Renal cortical epithelial cell (primary cell): Measurements from ENCODE around the gene SBNO2. TPM values are rescaled to one million over a fixed set of nuclear protein-coding genes. Genes with fewer than 3 reads are reported as not detected.
A peak's percentile ranks its signal among the peaks of the same experiment; 100 is the strongest.

Experiments used
- DNase-seq: peaks from one replicate; pipeline ENCODE4 v3.0.0-alpha.2; 2011; ENCODE audit warnings: low read depth
- total RNA-seq: library from RNA; depleted of rRNA; stranded (reverse); fragments of >200 nt; gene quantifications from 2 replicates; pipeline ENCODE4 v1.2.3, GENCODE V29; 2014

The SBNO2 gene
- total RNA-seq, 1 donor from 2014 or later, result 113 TPM

DNA sequence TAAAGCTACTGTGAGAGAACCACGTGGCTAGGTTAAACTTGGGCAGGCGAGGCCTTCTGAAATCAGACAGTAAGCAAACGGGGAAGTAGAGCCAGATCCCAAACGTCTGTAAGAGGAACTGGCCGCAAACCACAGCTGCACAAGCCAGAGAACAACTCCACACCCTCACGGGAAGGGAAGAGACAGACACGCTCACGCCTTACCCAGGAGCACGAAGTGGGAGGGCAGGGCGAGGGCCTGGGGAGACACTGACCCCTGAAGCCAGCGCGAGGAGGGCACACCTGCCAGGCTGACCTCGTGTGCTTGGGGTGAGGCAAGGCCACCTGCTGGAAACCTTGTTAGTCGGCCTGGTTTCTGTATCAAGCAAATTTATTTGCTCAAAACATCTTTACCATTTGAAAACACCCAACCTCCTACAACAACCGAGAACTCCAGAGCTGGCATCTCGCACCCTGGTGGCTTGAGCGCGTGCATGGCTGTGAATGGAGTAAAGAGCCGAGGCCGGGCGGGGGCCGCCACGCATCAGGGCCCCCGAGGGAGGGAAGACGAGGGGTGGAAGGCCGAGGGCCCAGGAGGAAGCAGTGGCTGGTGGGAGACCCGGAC, 86.2 kb downstream of the SBNO2 start:
- no peak for DNase-seq

DNA sequence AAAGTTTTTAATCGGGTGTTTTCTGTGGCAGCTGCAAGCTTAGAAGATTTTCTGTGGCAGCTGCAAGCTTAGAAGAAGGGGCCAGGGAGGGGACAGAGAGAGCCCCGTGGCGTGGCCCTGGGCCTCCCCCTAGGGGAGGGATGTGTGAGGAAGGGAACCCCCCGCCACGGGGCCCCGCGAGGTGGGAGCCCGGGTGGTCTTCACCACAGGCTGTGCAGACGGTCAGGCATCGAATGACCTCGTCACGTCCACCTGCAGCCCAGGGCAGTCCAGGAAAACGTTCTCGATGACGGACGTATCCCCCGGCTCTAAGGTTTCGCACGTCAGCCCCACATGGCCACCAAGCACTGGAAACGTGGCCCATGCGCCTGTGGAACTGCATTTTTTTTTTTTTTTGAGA, 87.5 kb downstream of the SBNO2 start:
- DNase-seq, result no peak

DNA sequence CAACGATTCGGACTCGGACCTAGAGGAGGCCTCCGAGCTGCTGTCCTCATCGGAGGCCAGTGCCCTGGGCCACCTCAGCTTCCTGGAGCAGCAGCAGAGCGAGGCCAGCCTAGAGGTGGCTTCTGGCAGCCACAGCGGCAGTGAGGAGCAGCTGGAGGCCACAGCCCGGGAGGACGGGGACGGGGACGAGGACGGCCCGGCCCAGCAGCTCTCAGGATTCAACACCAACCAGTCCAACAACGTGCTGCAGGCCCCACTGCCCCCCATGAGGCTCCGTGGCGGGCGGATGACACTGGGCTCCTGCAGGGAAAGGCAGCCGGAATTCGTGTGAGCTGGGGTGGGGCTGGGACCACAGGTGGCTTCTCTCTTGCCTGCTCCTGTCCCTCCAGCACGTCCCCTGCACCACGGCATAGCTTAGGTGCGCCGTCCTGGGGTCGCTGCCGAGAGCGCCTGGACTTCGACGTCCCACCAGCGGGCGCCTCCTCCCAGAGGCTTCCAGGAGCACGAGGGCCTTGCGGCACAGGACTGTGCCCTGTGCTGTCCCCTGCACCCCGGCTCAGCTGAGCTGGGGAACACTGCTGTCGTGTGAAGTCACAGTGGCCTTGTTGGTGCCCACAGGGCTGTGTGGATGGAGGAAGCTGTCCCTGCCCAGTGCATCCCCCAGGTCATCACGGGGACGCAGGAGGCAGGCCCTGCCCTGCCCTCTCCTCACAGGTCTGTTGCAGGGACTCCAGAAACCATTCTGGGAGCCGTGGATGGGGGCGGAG, 88.2 kb downstream of the SBNO2 start:
- no peak for DNase-seq

DNA sequence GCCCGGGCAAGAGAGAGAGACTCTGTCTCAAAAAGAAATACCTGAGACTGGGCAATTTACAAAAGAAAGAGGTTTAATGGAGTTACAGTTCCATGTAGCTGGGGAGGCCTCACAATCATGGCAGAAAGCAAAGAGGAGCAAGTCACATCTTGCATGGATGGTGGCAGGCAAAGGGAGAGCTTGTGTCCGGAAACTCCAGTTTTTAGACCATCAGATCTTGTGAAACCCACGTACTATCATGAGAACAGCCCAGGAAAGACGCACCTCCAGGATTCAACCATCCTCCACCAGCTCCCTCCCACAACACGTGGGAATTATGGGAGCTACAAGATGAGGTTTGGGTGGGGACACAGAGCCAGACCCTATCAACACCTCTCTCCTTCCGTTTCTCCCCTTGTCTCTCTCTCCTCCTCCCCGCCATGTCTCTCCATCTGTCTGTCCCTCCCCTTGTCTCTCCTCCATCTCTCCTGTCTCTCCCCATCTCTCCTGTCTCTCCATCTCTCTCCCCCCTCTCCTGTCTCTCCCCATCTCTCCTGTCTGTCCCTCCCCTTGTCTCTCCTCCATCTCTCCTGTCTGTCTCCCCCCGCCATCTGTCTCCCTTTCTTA, 88.9 kb downstream of the SBNO2 start:
- DNase-seq, result no peak

DNA sequence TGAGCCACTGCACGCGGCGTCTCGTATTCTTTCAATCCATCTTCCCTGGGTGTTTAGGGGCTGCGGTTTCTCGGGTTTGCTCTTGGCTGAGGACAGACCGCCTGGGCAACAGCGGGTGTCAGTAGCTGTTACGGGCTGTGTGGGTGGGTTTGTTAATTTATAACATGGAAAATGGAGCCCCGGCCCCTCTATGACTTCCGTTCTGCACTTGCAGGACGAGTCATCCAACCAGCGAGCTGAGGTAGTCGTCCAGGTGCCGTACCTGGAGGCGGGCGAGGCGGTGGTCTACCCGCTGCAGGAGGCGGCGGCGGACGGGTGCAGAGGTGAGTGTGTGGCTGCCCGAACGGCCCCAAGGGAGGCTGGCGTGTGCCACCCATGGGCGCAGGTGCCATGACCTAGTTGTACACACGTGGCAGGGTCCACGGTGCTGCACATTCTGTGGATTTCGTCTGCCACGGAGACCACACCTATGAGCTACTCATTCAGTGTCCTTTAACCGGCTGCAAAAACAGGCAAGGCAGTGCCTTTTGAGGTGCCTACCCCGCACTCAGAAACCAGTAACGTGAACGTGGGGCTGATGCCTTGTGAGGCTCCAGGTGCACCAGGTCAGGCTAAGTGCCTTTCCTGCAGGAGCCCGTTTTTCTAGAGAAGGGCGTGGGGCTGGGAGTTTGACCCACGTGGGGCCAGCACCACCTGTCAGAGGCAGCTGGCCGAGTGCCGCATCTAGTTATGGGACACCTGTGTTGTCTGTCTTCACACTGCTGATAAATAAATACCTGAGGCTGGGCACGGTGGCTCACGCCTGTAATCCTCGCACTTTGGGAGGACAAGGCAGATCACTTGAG, 89.8 kb downstream of the SBNO2 start:
- peak; percentile 65 for DNase-seq

DNA sequence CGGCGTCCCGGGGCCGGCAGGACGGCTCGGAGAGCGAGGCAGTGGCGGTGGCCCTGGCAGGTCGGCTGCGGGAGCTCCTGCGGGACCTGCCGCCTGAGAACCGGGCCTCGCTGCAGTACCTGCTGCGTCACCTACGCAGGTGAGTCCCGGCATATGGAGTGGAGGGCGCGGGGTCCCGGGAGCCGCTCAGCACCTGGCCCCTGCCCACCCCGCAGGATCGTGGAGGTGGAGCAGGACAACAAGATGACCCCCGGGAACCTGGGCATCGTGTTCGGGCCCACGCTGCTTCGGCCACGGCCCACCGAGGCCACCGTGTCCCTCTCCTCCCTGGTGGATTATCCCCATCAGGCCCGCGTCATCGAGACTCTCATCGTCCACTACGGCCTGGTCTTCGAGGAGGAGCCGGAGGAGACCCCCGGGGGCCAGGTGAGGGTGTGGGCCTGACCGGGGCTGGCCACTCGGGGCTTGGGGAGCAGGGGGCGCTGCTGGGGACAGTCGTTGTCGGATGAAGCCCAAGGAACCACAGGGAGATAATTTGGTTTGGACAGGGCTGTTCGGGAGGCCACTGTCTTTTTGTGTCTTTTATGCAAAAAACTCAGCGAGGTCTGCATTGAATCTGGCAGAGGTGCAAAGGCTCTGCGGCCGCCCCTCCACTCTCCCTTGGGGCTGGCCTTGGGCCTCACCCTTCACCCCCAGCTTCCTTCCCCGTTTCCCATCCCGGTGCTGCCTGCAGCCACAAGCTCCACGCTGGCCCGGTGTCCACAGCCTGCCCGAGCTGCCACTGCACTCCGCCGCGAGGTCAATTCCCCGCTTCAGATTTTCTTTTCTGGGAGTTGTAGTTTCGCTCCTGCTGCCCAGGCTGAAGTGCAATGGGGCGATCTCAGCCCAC, 90.9 kb downstream of the SBNO2 start:
- DNase-seq, result no peak

DNA sequence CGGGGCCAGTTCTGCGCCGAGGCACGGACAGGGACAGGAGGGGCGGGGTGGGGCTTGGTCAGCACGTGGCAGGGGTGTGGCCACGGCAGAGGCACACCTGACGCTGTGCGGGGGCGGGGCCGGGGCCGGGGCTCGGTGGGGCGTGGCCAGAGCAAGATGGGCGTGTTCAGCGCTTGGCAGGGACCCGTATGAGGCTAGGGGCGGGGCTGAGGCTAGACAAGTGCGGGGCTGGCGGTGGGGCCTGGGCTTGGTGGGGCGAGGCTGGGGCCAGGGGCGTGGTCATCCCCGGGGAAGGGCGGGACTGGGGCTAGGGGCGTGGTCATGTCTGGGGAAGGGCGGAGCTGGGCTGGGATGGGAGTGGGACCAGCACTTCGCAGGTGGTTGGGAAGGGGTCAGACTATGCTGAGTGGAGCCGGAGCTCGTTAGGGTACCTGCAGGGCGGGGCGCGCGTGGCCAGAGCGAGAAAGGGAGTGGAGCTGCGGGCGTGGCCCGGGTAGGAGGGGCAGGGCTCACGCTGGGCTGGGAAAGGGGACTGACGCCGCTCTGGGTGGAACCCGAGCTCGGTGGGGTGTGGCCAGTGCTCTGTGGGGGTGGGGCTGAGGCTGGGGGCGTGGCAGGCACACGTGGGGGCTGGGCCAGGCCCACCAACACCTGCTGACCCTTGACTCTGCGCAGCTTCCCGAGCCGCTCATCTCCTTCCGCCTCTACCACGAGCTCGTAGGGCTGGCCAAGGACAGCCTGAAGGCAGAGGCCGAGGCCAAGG, 91.7 kb downstream of the SBNO2 start:
- peak; percentile 57 for DNase-seq

DNA sequence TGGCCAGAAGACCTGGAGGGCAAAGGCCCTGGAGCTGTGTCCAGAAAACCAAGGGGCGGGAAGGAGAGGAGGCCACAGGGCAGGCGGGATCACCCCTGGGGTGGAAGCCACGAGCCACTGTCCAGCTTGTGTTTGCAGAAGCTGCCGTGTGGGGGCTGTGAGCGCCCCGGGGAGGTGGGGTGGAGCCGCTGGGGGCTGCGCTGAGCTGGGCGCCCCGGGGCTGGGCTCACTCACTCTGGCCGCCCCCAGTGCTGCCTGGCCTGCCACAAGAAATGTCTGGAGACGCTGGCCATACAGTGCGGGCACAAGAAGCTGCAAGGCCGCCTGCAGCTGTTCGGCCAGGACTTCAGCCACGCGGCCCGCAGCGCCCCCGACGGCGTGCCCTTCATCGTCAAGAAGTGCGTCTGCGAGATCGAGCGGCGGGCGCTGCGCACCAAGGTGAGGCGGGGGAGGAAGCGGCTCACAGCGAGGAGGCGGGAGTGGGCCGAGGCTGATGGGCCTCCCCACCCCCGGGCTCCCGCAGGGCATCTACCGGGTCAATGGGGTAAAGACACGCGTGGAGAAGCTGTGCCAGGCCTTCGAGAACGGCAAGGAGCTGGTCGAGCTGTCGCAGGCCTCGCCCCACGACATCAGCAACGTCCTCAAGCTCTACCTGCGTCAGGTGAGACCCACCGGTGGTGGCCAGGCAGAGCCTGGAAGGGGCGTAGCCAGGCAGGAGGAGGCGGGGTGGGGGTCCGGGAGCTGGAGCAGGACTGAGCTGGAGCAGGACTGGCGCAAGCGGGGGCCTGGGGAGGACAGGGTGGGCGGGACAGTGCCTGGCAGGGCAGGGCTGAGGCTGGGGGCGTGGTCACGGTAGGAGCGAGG, 92.5 kb downstream of the SBNO2 start:
- no peak for DNase-seq

DNA sequence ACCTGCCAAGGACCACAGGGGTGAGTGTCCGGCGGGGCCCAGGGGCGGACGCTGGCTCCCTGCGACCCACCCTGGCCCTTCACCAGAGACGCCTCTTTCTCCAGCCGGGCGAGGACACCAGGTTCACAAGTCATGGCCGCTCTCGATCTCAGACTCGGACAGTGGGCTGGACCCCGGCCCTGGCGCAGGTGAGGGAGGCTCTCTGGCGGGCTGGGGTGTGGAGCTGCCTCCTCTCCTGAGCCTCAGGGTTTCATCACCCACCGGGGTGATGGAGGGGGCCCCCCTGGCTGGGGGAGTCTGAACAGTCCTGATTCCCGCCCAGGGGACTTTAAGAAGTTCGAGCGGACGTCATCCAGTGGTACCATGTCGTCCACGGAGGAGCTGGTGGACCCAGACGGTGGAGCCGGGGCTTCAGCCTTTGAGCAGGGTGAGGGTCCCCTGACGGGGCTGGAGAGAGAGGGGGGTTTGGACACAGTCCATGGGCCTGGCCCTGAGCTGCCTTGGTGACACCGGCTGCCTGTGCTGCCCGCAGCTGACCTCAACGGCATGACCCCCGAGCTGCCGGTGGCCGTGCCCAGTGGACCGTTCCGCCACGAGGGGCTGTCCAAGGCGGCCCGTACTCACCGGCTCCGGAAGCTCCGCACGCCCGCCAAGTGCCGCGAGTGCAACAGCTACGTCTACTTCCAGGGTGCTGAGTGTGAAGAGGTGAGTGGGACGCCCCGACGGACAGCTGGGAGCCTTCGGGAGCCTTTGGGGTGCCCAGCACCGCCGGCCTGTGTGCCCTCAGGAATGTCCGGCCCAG, 93.5 kb downstream of the SBNO2 start:
- no peak for DNase-seq

DNA sequence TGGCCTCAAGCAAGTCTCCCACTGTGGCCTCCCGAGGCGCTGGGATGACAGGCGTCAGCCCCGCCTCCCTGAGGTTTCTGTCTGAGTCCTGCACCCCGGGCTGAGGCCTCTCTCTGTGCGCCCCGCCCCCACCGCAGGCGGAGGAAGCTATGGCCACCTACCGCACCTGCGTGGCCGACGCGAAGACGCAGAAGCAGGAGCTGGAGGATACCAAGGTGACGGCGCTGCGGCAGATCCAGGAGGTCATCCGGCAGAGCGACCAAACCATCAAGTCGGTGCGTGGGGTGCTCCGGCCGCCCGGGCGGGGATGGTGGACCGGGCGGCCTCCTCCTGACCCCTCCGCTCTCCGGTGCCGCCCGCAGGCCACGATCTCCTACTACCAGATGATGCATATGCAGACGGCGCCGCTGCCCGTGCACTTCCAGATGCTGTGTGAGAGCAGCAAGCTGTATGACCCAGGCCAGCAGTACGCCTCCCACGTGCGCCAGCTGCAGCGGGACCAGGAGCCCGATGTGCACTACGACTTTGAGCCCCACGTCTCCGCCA, 94.4 kb downstream of the SBNO2 start:
- no peak for DNase-seq

DNA sequence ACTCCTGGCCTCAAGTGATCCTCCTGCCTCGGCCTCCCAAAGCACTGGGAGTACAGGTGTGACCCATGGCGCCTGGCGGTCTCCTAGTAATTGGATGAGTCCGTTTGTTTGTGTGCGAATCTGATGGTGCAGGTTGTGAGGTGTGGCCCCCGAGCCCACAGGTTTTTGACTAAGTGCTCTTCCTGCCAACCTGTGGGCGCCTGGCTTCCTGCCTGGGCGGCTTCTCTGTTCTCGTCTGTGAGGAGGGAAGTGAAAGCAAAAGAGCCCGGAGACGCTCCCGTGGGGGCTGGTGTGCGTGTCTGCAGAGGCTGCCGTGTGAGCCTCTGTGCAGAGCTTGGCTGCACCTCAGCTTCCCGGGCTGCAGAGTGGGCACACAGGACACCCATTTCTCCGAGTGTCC, 97.1 kb downstream of the SBNO2 start:
- DNase-seq, result no peak

DNA sequence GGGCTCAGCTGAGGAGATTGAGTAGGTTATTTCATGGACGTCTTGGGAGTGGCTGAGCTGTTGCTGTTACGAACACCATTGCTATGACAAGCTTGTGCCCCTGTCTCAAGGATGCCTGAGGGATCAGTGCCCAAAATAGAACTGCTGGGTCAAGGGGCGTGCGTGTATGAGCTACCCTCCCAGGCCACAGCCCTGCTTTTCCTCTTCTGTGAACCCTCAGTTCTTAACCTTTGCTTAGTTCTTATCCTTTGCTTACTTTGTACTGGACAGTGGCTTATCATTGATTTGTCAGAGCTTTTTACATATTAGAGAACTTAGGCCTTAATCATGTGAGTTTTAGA, 98.1 kb downstream of the SBNO2 start:
- no peak for DNase-seq

DNA sequence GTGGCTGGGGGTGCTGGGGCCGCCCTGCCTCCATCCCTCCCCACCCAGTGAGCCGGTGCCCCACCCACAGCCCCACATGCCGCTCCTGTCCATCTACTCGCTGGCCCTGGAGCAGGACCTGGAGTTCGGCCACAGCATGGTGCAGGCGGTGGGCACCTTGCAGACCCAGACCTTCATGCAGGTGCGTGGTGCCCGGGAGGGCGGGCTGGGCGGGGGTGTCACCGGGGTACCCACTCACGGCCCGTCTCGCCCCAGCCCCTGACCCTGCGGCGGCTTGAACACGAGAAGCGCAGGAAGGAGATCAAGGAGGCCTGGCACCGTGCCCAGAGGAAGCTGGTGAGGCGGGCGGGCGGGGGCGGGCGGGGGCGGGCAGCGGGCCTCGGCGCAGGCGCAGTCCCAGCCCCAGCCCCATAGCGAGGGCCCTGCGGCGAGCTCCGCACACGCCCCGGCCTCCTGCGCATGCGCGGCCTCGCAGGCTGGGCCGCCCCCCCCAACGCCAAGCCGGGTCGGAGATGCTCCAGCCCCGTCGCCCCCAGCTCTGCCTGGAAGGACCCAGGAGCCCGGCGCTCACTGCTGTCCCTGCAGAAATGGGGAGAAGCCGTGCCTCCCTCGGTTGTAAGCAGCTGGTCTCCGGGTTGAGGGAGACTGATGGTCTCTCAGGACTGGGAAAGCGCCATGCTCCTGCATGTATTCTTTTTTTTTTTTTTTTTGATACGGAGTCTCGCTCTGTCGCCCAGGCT, 99.4 kb downstream of the SBNO2 start:
- DNase-seq, result no peak

DNA sequence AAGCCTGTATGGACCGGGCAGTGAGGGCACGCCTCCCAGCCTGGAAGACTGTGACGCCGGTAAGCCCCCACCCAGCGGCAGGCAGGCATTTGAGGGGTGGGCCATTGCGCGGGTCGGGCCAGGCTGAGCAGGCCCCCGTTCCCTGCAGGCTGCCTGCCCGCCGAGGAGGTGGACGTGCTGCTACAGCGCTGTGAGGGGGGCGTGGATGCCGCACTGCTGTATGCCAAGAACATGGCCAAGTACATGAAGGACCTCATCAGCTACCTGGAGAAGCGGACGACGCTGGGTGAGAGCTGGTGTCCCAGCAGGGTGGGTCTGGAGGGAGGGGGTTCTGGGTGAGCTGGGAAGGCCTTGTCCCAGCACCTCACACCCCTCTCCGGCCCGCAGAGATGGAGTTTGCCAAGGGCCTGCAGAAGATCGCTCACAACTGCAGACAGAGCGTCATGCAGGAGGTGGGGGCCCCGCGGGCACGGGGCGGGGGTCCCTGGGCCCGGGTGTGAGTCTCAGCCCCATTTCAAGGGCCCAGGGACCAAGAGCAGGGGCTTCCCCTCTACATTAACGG, 100.0 kb downstream of the SBNO2 start:
- no peak for DNase-seq

DNA sequence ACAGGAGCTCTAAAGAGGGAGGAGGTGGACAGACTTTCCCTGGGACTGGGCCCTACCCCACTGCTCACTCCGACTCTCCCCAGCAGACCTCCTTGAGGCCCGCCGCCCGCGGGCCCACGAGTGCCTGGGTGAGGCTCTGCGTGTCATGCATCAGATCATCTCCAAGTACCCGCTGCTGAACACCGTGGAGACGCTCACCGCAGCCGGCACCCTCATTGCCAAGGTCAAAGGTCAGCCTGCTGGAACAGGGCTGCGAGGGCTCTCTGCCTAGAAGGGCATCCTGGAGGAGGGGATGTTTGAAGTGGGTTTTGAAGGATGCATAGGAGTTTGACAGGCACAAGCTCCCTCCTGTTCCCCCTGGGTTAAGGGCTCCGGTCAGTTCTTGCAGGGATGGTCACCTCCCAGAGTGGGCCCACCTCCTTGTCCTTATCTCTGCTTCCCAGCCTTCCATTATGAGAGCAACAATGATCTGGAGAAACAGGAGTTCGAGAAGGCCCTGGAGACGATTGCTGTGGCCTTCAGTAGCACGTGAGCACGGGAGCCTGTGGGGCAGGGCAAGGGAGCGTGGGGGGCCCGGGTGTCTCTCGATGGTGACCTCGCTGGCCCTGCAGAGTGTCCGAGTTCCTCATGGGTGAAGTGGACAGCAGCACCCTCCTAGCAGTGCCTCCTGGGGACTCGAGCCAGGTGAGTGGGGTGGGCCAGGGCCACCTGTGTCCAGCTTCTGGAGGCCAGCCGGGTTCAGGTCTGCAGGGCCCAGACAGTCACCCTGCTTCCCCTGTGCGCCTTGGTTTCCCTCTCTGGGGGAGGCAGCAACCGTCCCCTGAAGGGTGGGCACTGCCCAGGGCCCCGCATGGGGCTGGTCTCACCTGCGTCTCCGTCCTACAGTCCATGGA, 100.8 kb downstream of the SBNO2 start:
- no peak for DNase-seq

DNA sequence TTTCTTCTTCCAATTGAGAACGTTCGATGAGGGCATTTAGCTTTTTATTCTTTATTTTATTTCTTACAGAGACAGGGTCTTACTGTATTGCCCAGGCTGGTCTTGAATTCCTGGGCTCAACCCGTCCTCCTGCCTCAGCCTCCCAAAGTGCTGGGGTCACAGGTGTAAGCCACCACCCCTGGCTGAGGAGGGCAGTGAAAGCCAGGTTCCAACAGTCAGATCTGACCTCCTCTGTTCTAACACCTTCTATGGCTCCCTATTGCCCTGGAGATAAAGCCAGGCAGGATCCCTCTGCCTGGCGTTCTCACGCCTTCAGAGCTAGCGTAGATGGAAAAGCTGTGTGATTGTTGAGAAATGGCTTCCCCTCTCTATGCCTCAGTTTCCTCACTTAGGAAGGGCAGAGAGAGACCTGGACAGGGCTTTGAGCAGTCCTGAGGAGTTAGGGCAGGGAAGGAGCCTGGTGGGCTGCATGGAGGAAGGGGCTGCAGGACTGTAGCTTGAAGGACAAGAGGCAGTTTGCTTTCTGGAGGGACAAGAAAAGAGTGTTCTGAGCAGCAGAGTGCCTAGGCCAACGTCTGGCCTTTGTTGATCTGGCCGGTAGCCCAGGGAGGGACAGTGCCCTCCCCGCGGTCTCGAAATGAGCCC, 101.6 kb downstream of the SBNO2 start:
- DNase-seq, result no peak
